Measurements from ENCODE around the gene CDH5.

Gene CDH5

GRCh38 chr16:66416939-66417700 lies 50.6 kb downstream of the CDH5 start:
- DNase-seq (ENCODE audit: low read depth) = no peak

GRCh38 chr16:66418165-66418962 lies 51.9 kb downstream of the CDH5 start:
- no peak for DNase-seq (ENCODE audit: low read depth)

- DNase-seq (ENCODE audit: low read depth) = no peak
Measured at GRCh38 chr16:66419527-66419926, 53.0 kb downstream of the CDH5 start.

- no peak for DNase-seq (ENCODE audit: low read depth)
Measured at GRCh38 chr16:66420396-66420795, 53.9 kb downstream of the CDH5 start.

GRCh38 chr16:66421891-66422290 lies 55.4 kb downstream of the CDH5 start:
- no peak for DNase-seq (ENCODE audit: low read depth)

- DNase-seq (ENCODE audit: low read depth) = no peak
Measured at GRCh38 chr16:66422366-66422765, 55.9 kb downstream of the CDH5 start.

- no peak for DNase-seq (ENCODE audit: low read depth)
Measured at GRCh38 chr16:66423177-66423576, 56.7 kb downstream of the CDH5 start.

- DNase-seq (ENCODE audit: low read depth) = no peak
Measured at GRCh38 chr16:66425651-66426050, 59.2 kb downstream of the CDH5 start.

GRCh38 chr16:66426112-66427035 lies 59.9 kb downstream of the CDH5 start:
- no peak for DNase-seq (ENCODE audit: low read depth)

- no peak for DNase-seq (ENCODE audit: low read depth)
Measured at GRCh38 chr16:66427036-66427860, 60.8 kb downstream of the CDH5 start, which contains the start of gene BEAN1. Gene BEAN1, plus strand, starts transcription at chr16:66427295. Its CDS starts 10,382 bp downstream, at chr16:66437677.

- no peak for DNase-seq (ENCODE audit: low read depth)
Measured at GRCh38 chr16:66427871-66428681, 61.6 kb downstream of the CDH5 start.

GRCh38 chr16:66428682-66429251 lies 62.3 kb downstream of the CDH5 start:
- no peak for DNase-seq (ENCODE audit: low read depth)

- DNase-seq (ENCODE audit: low read depth) = no peak
Measured at GRCh38 chr16:66429290-66429962, 62.9 kb downstream of the CDH5 start.

- DNase-seq (ENCODE audit: low read depth) = no peak
Measured at GRCh38 chr16:66430214-66430613, 63.7 kb downstream of the CDH5 start.

- DNase-seq (ENCODE audit: low read depth) = no peak
Measured at GRCh38 chr16:66431760-66432159, 65.3 kb downstream of the CDH5 start.

- DNase-seq (ENCODE audit: low read depth) = no peak
Measured at GRCh38 chr16:66432429-66432828, 65.9 kb downstream of the CDH5 start.

GRCh38 chr16:66434619-66435430 lies 68.3 kb downstream of the CDH5 start:
- no peak for DNase-seq (ENCODE audit: low read depth)

GRCh38 chr16:66435896-66436295 lies 69.4 kb downstream of the CDH5 start:
- no peak for DNase-seq (ENCODE audit: low read depth)
